WTC11 (cell line): Measurements from ENCODE around the gene MAP3K2. TPM values are rescaled to one million over a fixed set of nuclear protein-coding genes. Genes with fewer than 3 reads are reported as not detected.

Source experiments
- ATAC-seq: fragments of 200-7000 bp; cut with Tn5 transposase; 2 replicates; pipeline ENCODE4 v1.10.0; 2021; ENCODE audit warnings: mild to moderate bottlenecking, moderate library complexity
- CTCF ChIA-PET: fragments of 300-600 bp; sonication (Branson Sonifier 250); formaldehyde crosslinking; loops from one replicate; lab custom pipeline; 2021; ENCODE audit warnings: antibody characterized with exemption; lab: Charles Lee
- POLR2A ChIA-PET: fragments of 350-600 bp; sonication (Branson Sonifier 250); formaldehyde crosslinking; loops from one replicate; lab custom pipeline; 2021; ENCODE audit warnings: antibody characterized with exemption; lab: Charles Lee
- DNase-seq: peaks from one replicate; pipeline ENCODE4 v3.0.0; 2021; ENCODE audit warnings: low spot score
- H3K27ac Mint-ChIP-seq: 2 replicates; pipeline ENCODE4 v1.8.0; 2021; ENCODE audit warnings: mixed read lengths
- H3K27me3 Mint-ChIP-seq: 2 replicates; pipeline ENCODE4 v1.8.0; 2021; ENCODE audit warnings: low read depth, mild to moderate bottlenecking, moderate library complexity, mixed read lengths
- H3K36me3 Mint-ChIP-seq: 2 replicates; pipeline ENCODE4 v1.8.0; 2021; ENCODE audit warnings: mixed read lengths
- H3K4me1 Mint-ChIP-seq: 2 replicates; pipeline ENCODE4 v1.8.0; 2022; ENCODE audit warnings: mixed read lengths
- H3K4me3 Mint-ChIP-seq: 2 replicates; pipeline ENCODE4 v1.8.0; 2021; ENCODE audit warnings: mild to moderate bottlenecking, moderate library complexity, mixed read lengths
- H3K9me3 Mint-ChIP-seq: 2 replicates; pipeline ENCODE4 v1.8.0; 2021; ENCODE audit warnings: mixed read lengths
- CREB1 ChIP-seq: sonication (generic); formaldehyde crosslinking; IDR thresholded peaks from 2 replicates; pipeline ENCODE4 v1.8.0; 2023; ENCODE audit warnings: mild to moderate bottlenecking, missing genetic modification reagents
- FOXJ3 ChIP-seq: sonication (generic); formaldehyde crosslinking; IDR thresholded peaks from 2 replicates; pipeline ENCODE4 v1.9.0; 2021; ENCODE audit warnings: missing genetic modification reagents, mild to moderate bottlenecking, borderline replicate concordance
- FOXK1 ChIP-seq: sonication (generic); formaldehyde crosslinking; IDR thresholded peaks from 2 replicates; pipeline ENCODE4 v1.8.0; 2022; ENCODE audit warnings: mild to moderate bottlenecking, moderate library complexity, missing genetic modification reagents
- GABPB1 ChIP-seq: sonication (generic); formaldehyde crosslinking; IDR thresholded peaks from 2 replicates; pipeline ENCODE4 v1.8.1; 2023; ENCODE audit warnings: mild to moderate bottlenecking, missing genetic modification reagents
- GRHL2 ChIP-seq: fragments of 250-450 bp; sonication (Bioruptor Pico); IDR thresholded peaks from 2 replicates; pipeline ENCODE4 v1.8.0; 2022; ENCODE audit warnings: mild to moderate bottlenecking, moderate library complexity; ENCODE audit not compliant: insufficient replicate concordance, severe bottlenecking
- HMGA2 ChIP-seq: fragments of 250-450 bp; sonication (Bioruptor Pico); IDR thresholded peaks from 2 replicates; pipeline ENCODE4 v1.4.0; 2021; ENCODE audit warnings: mild to moderate bottlenecking, moderate library complexity
- IRF2 ChIP-seq: sonication (generic); formaldehyde crosslinking; IDR thresholded peaks from 2 replicates; pipeline ENCODE4 v1.8.0; 2022; ENCODE audit warnings: low read depth, missing genetic modification reagents, borderline replicate concordance
- JUN ChIP-seq: sonication (generic); formaldehyde crosslinking; IDR thresholded peaks from 2 replicates; pipeline ENCODE4 v1.8.0; 2023; ENCODE audit warnings: mild to moderate bottlenecking, missing genetic modification reagents
- NFE2L1 ChIP-seq: sonication (generic); formaldehyde crosslinking; IDR thresholded peaks from 2 replicates; pipeline ENCODE4 v1.8.1; 2023; ENCODE audit warnings: missing genetic modification reagents
- NFYB ChIP-seq: sonication (generic); formaldehyde crosslinking; conservative IDR thresholded peaks from 2 replicates; pipeline ENCODE4 v1.8.0; 2022; ENCODE audit warnings: low read depth, missing genetic modification reagents
- RELA ChIP-seq: sonication (generic); formaldehyde crosslinking; IDR thresholded peaks from 2 replicates; pipeline ENCODE4 v1.8.1; 2022; ENCODE audit warnings: missing genetic modification reagents, mild to moderate bottlenecking, borderline replicate concordance
- RORB ChIP-seq: fragments of 250-450 bp; sonication (Bioruptor Pico); IDR thresholded peaks from 2 replicates; pipeline ENCODE4 v1.9.0; 2021; ENCODE audit warnings: mild to moderate bottlenecking
- SOX15 ChIP-seq: fragments of 250-450 bp; sonication (Bioruptor Pico); IDR thresholded peaks from 2 replicates; pipeline ENCODE4 v1.9.0; 2021; ENCODE audit warnings: mild to moderate bottlenecking
- TCF7 ChIP-seq: sonication (generic); formaldehyde crosslinking; IDR thresholded peaks from 2 replicates; pipeline ENCODE4 v1.8.0; 2022; ENCODE audit warnings: mild to moderate bottlenecking, low read depth, missing genetic modification reagents, moderate library complexity
- TP53 ChIP-seq: sonication (generic); formaldehyde crosslinking; IDR thresholded peaks from 2 replicates; pipeline ENCODE4 v1.8.1; 2023; ENCODE audit warnings: mild to moderate bottlenecking, missing genetic modification reagents
- ZNF232 ChIP-seq: sonication (generic); formaldehyde crosslinking; IDR thresholded peaks from 2 replicates; pipeline ENCODE4 v1.8.0; 2022; ENCODE audit warnings: mild to moderate bottlenecking, missing genetic modification reagents
- total RNA-seq: library from RNA; stranded (reverse); gene quantifications from 3 replicates; pipeline ENCODE4 v1.2.3, GENCODE V29; 2021
- TF ChIP-seq, protein P1 (sequence below): fragments of 250-450 bp; sonication (Bioruptor Pico); IDR thresholded peaks from 2 replicates; pipeline ENCODE4 v1.8.0; 2021; ENCODE audit warnings: mild to moderate bottlenecking
- TF ChIP-seq, protein P2 (sequence below): sonication (generic); formaldehyde crosslinking; IDR thresholded peaks from 2 replicates; pipeline ENCODE4 v1.8.1; 2023; ENCODE audit warnings: mild to moderate bottlenecking, missing genetic modification reagents, moderate library complexity
- TF ChIP-seq, protein P3 (sequence below): sonication (generic); formaldehyde crosslinking; conservative IDR thresholded peaks from 2 replicates; pipeline ENCODE4 v1.8.1; 2022; ENCODE audit warnings: mild to moderate bottlenecking, missing genetic modification reagents
- TF ChIP-seq, protein P4 (sequence below): sonication (generic); formaldehyde crosslinking; IDR thresholded peaks from 2 replicates; pipeline ENCODE4 v1.8.0; 2023; ENCODE audit warnings: missing genetic modification reagents
- TF ChIP-seq, protein P5 (sequence below): sonication (generic); formaldehyde crosslinking; IDR thresholded peaks from 2 replicates; pipeline ENCODE4 v1.8.1; 2023; ENCODE audit warnings: mild to moderate bottlenecking, missing genetic modification reagents
- TF ChIP-seq, protein P6 (sequence below): fragments of 250-450 bp; sonication (Bioruptor Pico); IDR thresholded peaks from 2 replicates; pipeline ENCODE4 v1.9.0; 2021; ENCODE audit warnings: moderate library complexity, mild to moderate bottlenecking, inconsistent platforms, borderline replicate concordance
- TF ChIP-seq, protein P7 (sequence below): fragments of 250-450 bp; sonication (Bioruptor Pico); IDR thresholded peaks from 2 replicates; pipeline ENCODE4 v2.1.2; 2022; ENCODE audit warnings: mild to moderate bottlenecking, moderate library complexity

Gene MAP3K2
- total RNA-seq, 1 experiment from 2014 or later: 26.9 TPM

DNA sequence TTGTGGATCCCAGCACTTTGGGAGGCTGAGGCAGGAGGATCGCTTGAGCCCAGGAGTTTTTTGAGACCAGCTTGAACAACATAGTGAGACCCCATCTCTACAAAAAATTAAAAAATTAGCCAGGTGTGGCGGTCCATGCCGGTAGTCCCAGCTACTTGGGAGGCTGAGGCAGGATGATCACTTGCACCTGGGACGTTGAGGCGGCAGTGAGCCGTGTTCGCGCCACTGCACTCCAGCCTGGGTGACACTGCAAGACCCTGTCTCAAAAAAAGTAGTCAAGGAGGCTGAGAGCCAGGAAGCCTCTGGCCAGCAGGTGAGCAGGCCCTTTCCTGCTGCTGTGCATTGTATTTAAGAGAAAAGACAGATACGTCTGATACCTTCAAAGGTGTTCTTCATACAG is 19.3 kb upstream of the MAP3K2 start (continued):
- TF ChIP-seq, protein P1, sequence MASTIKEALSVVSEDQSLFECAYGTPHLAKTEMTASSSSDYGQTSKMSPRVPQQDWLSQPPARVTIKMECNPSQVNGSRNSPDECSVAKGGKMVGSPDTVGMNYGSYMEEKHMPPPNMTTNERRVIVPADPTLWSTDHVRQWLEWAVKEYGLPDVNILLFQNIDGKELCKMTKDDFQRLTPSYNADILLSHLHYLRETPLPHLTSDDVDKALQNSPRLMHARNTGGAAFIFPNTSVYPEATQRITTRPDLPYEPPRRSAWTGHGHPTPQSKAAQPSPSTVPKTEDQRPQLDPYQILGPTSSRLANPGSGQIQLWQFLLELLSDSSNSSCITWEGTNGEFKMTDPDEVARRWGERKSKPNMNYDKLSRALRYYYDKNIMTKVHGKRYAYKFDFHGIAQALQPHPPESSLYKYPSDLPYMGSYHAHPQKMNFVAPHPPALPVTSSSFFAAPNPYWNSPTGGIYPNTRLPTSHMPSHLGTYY: no peak
- TF ChIP-seq CREB1 (CRISPR knock-in tag) (no peak), SOX15 (CRISPR knock-in tag) (no peak), HMGA2 (CRISPR knock-in tag) (no peak), TCF7 (CRISPR knock-in tag) (no peak), IRF2 (no peak)

DNA sequence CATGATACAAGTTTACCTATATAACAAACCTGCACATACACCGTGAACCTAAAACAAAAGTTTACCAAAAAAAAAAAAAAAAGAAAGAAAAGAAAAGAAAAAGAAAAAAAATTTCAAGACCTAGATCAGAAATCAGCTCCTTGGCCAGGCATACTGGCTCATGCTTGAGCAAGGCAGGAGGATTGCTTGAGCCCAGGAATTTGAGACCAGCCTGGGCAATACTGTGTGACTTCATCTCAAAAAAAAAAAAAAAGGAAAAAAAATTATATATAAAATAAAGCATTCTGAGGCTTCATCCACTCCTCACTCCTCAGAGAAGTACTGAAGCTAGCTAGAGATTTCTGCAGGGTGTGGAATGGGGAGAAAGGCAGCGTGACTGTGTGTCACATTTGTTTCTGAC is 18.7 kb upstream of the MAP3K2 start:
- CTCF ChIA-PET: interaction anchor here (2.1 kb wide), 1 partner anchor 10 kb away, joined by 17 read pairs; no protein-coding TSS in a partner anchor
- TF ChIP-seq ZNF232 (CRISPR knock-in tag): no peak
- TF ChIP-seq, protein P2, sequence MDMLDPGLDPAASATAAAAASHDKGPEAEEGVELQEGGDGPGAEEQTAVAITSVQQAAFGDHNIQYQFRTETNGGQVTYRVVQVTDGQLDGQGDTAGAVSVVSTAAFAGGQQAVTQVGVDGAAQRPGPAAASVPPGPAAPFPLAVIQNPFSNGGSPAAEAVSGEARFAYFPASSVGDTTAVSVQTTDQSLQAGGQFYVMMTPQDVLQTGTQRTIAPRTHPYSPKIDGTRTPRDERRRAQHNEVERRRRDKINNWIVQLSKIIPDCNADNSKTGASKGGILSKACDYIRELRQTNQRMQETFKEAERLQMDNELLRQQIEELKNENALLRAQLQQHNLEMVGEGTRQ (CRISPR knock-in tag): no peak
- TF ChIP-seq, protein P3, sequence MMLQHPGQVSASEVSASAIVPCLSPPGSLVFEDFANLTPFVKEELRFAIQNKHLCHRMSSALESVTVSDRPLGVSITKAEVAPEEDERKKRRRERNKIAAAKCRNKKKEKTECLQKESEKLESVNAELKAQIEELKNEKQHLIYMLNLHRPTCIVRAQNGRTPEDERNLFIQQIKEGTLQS (CRISPR knock-in tag): no peak
- no peak for TF ChIP-seq JUN (CRISPR knock-in tag)
- no peak for TF ChIP-seq GRHL2 (CRISPR knock-in tag)
- TF ChIP-seq RELA: no peak
- TF ChIP-seq FOXJ3 (CRISPR knock-in tag): no peak
- no peak for TF ChIP-seq NFE2L1
- no peak for TF ChIP-seq TP53
- TF ChIP-seq, protein P4, sequence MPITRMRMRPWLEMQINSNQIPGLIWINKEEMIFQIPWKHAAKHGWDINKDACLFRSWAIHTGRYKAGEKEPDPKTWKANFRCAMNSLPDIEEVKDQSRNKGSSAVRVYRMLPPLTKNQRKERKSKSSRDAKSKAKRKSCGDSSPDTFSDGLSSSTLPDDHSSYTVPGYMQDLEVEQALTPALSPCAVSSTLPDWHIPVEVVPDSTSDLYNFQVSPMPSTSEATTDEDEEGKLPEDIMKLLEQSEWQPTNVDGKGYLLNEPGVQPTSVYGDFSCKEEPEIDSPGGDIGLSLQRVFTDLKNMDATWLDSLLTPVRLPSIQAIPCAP (CRISPR knock-in tag): no peak
- TF ChIP-seq, protein P5, sequence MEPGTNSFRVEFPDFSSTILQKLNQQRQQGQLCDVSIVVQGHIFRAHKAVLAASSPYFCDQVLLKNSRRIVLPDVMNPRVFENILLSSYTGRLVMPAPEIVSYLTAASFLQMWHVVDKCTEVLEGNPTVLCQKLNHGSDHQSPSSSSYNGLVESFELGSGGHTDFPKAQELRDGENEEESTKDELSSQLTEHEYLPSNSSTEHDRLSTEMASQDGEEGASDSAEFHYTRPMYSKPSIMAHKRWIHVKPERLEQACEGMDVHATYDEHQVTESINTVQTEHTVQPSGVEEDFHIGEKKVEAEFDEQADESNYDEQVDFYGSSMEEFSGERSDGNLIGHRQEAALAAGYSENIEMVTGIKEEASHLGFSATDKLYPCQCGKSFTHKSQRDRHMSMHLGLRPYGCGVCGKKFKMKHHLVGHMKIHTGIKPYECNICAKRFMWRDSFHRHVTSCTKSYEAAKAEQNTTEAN (CRISPR knock-in tag): no peak
- H3K36me3 Mint-ChIP-seq: no peaks in the 10 kb centered on the region
- no peak overlapping the region for H3K27ac Mint-ChIP-seq
- ATAC-seq: no peak
- H3K9me3 Mint-ChIP-seq: no peaks in the 10 kb centered on the region
- no peak for DNase-seq
- POLR2A ChIA-PET: interaction anchor here (0.6 kb wide), 1 partner anchor 18 kb away, joined by 3 read pairs; no protein-coding TSS in a partner anchor
- peaks cover 22% of the 10 kb centered on the region for H3K4me1 Mint-ChIP-seq
- peaks cover 2% of the 10 kb centered on the region; the same call in 1 of the 2 replicates for H3K27me3 Mint-ChIP-seq
- H3K4me3 Mint-ChIP-seq: no peak overlapping the region

DNA sequence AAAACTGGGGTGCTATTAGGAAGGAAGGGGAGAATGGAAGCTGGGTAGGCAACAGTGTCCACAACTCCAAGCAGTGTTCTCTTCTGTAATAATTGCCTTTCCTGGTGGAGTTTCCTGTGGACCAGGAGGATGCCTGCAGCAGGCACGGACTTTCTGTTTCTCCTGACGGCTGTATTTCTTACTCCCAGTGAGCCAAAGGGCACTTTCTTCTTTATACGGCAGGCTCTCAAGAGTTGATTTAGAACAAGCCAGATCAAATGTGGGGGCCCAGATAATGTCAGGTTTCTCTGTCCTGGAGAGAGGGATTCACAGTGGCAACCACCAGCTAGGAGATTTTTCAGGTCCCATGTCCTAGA is 17.5 kb upstream of the MAP3K2 start:
- ChIA-PET POLR2A (no interaction called here), CTCF (interaction anchor here (1.2 kb wide), 1 partner anchor 11 kb away, joined by 6 read pairs; no protein-coding TSS in a partner anchor)
- ATAC-seq (no peak), DNase-seq (no peak)
- Mint-ChIP-seq H3K4me3 (no peak overlapping the region), H3K9me3 (no peaks in the 10 kb centered on the region), H3K4me1 (peaks cover 22% of the 10 kb centered on the region), H3K36me3 (no peaks in the 10 kb centered on the region), H3K27me3 (no peaks in the 10 kb centered on the region), H3K27ac (no peak overlapping the region)
- TF ChIP-seq NFYB (CRISPR knock-in tag) (no peak), RORB (CRISPR knock-in tag) (no peak), SOX15 (CRISPR knock-in tag) (no peak), GABPB1 (CRISPR knock-in tag) (no peak), FOXK1 (CRISPR knock-in tag) (no peak)
- TF ChIP-seq, protein P6, sequence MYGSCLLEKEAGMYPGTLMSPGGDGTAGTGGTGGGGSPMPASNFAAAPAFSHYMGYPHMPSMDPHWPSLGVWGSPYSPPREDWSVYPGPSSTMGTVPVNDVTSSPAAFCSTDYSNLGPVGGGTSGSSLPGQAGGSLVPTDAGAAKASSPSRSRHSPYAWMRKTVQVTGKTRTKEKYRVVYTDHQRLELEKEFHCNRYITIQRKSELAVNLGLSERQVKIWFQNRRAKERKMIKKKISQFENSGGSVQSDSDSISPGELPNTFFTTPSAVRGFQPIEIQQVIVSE (CRISPR knock-in tag): no peak
- TF ChIP-seq, protein P7, sequence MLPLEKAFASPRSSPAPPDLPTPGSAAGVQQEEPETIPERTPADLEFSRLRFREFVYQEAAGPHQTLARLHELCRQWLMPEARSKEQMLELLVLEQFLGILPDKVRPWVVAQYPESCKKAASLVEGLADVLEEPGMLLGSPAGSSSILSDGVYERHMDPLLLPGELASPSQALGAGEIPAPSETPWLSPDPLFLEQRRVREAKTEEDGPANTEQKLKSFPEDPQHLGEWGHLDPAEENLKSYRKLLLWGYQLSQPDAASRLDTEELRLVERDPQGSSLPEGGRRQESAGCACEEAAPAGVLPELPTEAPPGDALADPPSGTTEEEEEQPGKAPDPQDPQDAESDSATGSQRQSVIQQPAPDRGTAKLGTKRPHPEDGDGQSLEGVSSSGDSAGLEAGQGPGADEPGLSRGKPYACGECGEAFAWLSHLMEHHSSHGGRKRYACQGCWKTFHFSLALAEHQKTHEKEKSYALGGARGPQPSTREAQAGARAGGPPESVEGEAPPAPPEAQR: no peak
